Astrocyte (in vitro differentiated cells and primary cell): ENCODE measurements around the gene WAS. TPM values are rescaled to one million over a fixed set of nuclear protein-coding genes. Genes with fewer than 3 reads are reported as not detected.
"Not testable (repeated sequence)": the region's sequence is repeated elsewhere in the genome, so short reads cannot be mapped to it uniquely, and the experiment has no call there.

ENCODE experiments used
- DNase-seq: peaks from one replicate; pipeline ENCODE4 v3.0.0-alpha.2; 2010; ENCODE audit warnings: low read depth
- FAIRE-seq: peaks from 2 replicates; lab custom pipeline; 2011; peaks lifted over from hg19 to GRCh38; lab: Jason Lieb, UNC
- H2AFZ ChIP-seq: 2 replicates; pipeline ENCODE4 v1.6.0; 2012; ENCODE audit warnings: low read depth, low read length, inconsistent platforms
- H3K27ac ChIP-seq: 2 replicates; pipeline ENCODE4 v1.5.1; 2011; ENCODE audit warnings: low read depth, low read length, inconsistent platforms
- H3K27me3 ChIP-seq: 2 replicates; pipeline ENCODE4 v1.6.0; 2011; ENCODE audit warnings: low read length, inconsistent platforms; ENCODE audit not compliant: insufficient read depth
- H3K36me3 ChIP-seq: 2 replicates; pipeline ENCODE4 v1.5.1; 2011; ENCODE audit warnings: low read length, inconsistent platforms; ENCODE audit not compliant: insufficient read depth
- H3K4me1 ChIP-seq: 2 replicates; pipeline ENCODE4 v1.5.1; 2011; ENCODE audit warnings: low read length, inconsistent platforms; ENCODE audit not compliant: insufficient read depth
- H3K4me2 ChIP-seq: 2 replicates; pipeline ENCODE4 v1.6.0; 2012; ENCODE audit warnings: low read length, inconsistent platforms
- H3K4me3 ChIP-seq: 2 replicates; pipeline ENCODE4 v1.5.1; 2011; ENCODE audit warnings: low read depth, mild to moderate bottlenecking, low read length, inconsistent platforms; ENCODE audit not compliant: insufficient read depth
- H3K79me2 ChIP-seq: 2 replicates; pipeline ENCODE4 v1.6.0; 2012; ENCODE audit warnings: mild to moderate bottlenecking, low read length, inconsistent platforms; ENCODE audit not compliant: insufficient read depth
- H3K9ac ChIP-seq: 2 replicates; pipeline ENCODE4 v1.6.0; 2012; ENCODE audit warnings: mild to moderate bottlenecking, low read length, inconsistent platforms
- H3K9me3 ChIP-seq: 2 replicates; pipeline ENCODE4 v1.5.1; 2012; ENCODE audit warnings: low read depth, mild to moderate bottlenecking, low read length, inconsistent platforms; ENCODE audit not compliant: insufficient read depth
- H4K20me1 ChIP-seq: 2 replicates; pipeline ENCODE4 v1.6.0; 2012; ENCODE audit warnings: low read length, inconsistent platforms; ENCODE audit not compliant: insufficient read depth
- H3K27ac Mint-ChIP-seq: one replicate; pipeline ENCODE4 v1.8.0; 2021; ENCODE audit warnings: mild to moderate bottlenecking, mixed read lengths; ENCODE audit not compliant: unreplicated experiment
- H3K27me3 Mint-ChIP-seq: one replicate; pipeline ENCODE4 v1.8.0; 2021; ENCODE audit warnings: low read depth, mixed read lengths; ENCODE audit not compliant: unreplicated experiment
- H3K36me3 Mint-ChIP-seq: one replicate; pipeline ENCODE4 v1.8.0; 2021; ENCODE audit warnings: low read depth, mixed read lengths; ENCODE audit not compliant: unreplicated experiment
- H3K4me1 Mint-ChIP-seq: one replicate; pipeline ENCODE4 v1.8.0; 2021; ENCODE audit warnings: low read depth, mixed read lengths; ENCODE audit not compliant: unreplicated experiment
- H3K4me3 Mint-ChIP-seq: one replicate; pipeline ENCODE4 v1.8.0; 2021; ENCODE audit warnings: mild to moderate bottlenecking, moderate library complexity, mixed read lengths; ENCODE audit not compliant: unreplicated experiment
- H3K9me3 Mint-ChIP-seq: one replicate; pipeline ENCODE4 v1.8.0; 2021; ENCODE audit warnings: mild to moderate bottlenecking, mixed read lengths; ENCODE audit not compliant: unreplicated experiment
- EZH2 ChIP-seq: IDR thresholded peaks from 2 replicates; pipeline ENCODE4 v1.6.1; 2012; ENCODE audit warnings: mild to moderate bottlenecking, low read length, inconsistent platforms; ENCODE audit not compliant: insufficient read depth
- total RNA-seq: library from RNA; stranded (reverse); gene quantifications from 2 replicates; pipeline ENCODE4 v1.2.1, GENCODE V29; 2021
- TF ChIP-seq, protein P1 (sequence below): IDR thresholded peaks from 2 replicates; pipeline ENCODE4 v1.5.1; 2011; ENCODE audit warnings: low read depth, mild to moderate bottlenecking, inconsistent platforms, low read length, moderate library complexity; ENCODE audit not compliant: insufficient read depth

The WAS gene
- total RNA-seq, 1 donor from 2014 or later: 1.1 TPM

DNA sequence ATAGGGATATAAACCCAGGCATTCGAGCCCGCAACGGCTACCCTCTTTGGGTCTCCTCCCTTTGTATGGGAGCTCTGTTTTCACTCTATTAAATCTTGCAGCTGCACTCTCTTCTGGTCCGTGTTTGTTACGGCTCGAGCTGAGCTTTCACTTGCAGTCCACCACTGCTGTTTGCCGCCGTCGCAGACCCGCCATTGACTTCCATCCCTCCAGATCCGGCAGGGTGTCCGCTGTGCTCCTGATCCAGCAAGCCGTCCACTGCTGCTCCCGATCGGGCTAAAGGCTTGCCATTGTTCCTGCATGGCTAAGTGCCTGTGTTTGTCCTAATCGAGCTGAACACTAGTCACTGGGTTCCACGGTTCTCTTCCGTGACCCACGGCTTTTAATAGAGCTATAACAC is 28.9 kb upstream of the WAS start:
- H3K4me1 Mint-ChIP-seq, H3K4me2 ChIP-seq, H3K27me3 ChIP-seq, H3K79me2 ChIP-seq, H4K20me1 ChIP-seq, H3K27me3 Mint-ChIP-seq, H3K4me1 ChIP-seq, H3K9me3 Mint-ChIP-seq, DNase-seq, H2AFZ ChIP-seq, H3K4me3 ChIP-seq, H3K36me3 ChIP-seq, FAIRE-seq, H3K9me3 ChIP-seq, H3K27ac Mint-ChIP-seq, H3K9ac ChIP-seq, H3K27ac ChIP-seq, H3K36me3 Mint-ChIP-seq, H3K4me3 Mint-ChIP-seq: not testable (repeated sequence)

DNA sequence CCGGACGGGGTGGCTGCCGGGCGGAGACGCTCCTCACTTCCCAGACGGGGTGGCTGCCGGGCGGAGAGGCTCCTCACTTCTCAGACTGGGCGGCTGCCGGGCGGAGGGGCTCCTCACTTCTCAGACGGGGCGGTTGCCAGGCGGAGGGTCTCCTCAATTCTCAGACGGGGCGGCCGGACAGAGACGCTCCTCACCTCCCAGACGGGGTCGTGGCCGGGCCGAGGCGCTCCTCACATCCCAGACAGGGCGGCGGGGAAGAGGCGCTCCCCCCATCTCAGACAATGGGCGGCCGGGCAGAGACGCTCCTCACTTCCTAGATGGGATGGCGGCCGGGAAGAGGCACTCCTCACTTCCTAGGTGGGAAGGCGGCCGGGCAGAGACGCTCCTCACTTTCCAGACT is 23.9 kb upstream of the WAS start:
- H3K27me3 Mint-ChIP-seq, H3K27ac ChIP-seq, H3K9me3 ChIP-seq, H3K27ac Mint-ChIP-seq, H2AFZ ChIP-seq, H3K9me3 Mint-ChIP-seq, H3K27me3 ChIP-seq, H3K79me2 ChIP-seq, H3K9ac ChIP-seq, H3K4me1 Mint-ChIP-seq, H3K4me3 Mint-ChIP-seq, H3K4me3 ChIP-seq, DNase-seq, H3K36me3 Mint-ChIP-seq, H3K4me2 ChIP-seq, H3K36me3 ChIP-seq, FAIRE-seq, H4K20me1 ChIP-seq, H3K4me1 ChIP-seq: not testable (repeated sequence)

- FAIRE-seq: no peak
- Histone ChIP-seq H3K4me3 (no peak overlapping the region), H4K20me1 (no peaks in the 10 kb centered on the region), H3K36me3 (no peaks in the 10 kb centered on the region), H2AFZ (no peak overlapping the region), H3K4me2 (no peak overlapping the region), H3K27me3 (no peaks in the 10 kb centered on the region), H3K4me1 (no peaks in the 10 kb centered on the region), H3K79me2 (no peaks in the 10 kb centered on the region), H3K9me3 (no peaks in the 10 kb centered on the region), H3K27ac (no peak overlapping the region), H3K9ac (no peak overlapping the region)
- Mint-ChIP-seq H3K27me3 (peaks cover 2% of the 10 kb centered on the region), H3K27ac (no peak overlapping the region), H3K4me3 (no peak overlapping the region), H3K36me3 (no peaks in the 10 kb centered on the region), H3K9me3 (peaks cover 2% of the 10 kb centered on the region), H3K4me1 (peaks cover 3% of the 10 kb centered on the region)
- DNase-seq: no peak
- TF ChIP-seq, protein P1, sequence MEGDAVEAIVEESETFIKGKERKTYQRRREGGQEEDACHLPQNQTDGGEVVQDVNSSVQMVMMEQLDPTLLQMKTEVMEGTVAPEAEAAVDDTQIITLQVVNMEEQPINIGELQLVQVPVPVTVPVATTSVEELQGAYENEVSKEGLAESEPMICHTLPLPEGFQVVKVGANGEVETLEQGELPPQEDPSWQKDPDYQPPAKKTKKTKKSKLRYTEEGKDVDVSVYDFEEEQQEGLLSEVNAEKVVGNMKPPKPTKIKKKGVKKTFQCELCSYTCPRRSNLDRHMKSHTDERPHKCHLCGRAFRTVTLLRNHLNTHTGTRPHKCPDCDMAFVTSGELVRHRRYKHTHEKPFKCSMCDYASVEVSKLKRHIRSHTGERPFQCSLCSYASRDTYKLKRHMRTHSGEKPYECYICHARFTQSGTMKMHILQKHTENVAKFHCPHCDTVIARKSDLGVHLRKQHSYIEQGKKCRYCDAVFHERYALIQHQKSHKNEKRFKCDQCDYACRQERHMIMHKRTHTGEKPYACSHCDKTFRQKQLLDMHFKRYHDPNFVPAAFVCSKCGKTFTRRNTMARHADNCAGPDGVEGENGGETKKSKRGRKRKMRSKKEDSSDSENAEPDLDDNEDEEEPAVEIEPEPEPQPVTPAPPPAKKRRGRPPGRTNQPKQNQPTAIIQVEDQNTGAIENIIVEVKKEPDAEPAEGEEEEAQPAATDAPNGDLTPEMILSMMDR: no peak
- no peak for TF ChIP-seq EZH2
Measured at GRCh38 chrX:48663241-48663640, 20.4 kb upstream of the WAS start.

- Histone ChIP-seq H3K9me3 (no peaks in the 10 kb centered on the region), H4K20me1 (no peaks in the 10 kb centered on the region), H2AFZ (no peak overlapping the region), H3K27me3 (no peaks in the 10 kb centered on the region), H3K4me1 (no peaks in the 10 kb centered on the region), H3K9ac (no peak overlapping the region), H3K4me3 (no peak overlapping the region), H3K4me2 (no peak overlapping the region), H3K79me2 (no peaks in the 10 kb centered on the region), H3K36me3 (no peaks in the 10 kb centered on the region), H3K27ac (no peak overlapping the region)
- Mint-ChIP-seq H3K27ac (no peak overlapping the region), H3K9me3 (peaks cover 2% of the 10 kb centered on the region), H3K27me3 (peaks cover 2% of the 10 kb centered on the region), H3K4me3 (no peak overlapping the region), H3K36me3 (no peaks in the 10 kb centered on the region), H3K4me1 (peaks cover 3% of the 10 kb centered on the region)
- TF ChIP-seq, protein P1: no peak
- no peak for TF ChIP-seq EZH2
- FAIRE-seq (no peak), DNase-seq (no peak)
Measured at GRCh38 chrX:48664156-48664555, 19.4 kb upstream of the WAS start.
